Right lung (tissue), 10 donors: ENCODE results near the gene HTR3D. TPM values are rescaled to one million over a fixed set of nuclear protein-coding genes. Genes with fewer than 3 reads are reported as not detected.
"Not testable (repeated sequence)": the region's sequence is repeated elsewhere in the genome, so short reads cannot be mapped to it uniquely, and the experiment has no call there.

Experiments used
- DNase-seq, 2 donors: peaks; one replicate each; pipeline ENCODE4 v3.0.0-alpha.2; 2013
- long read RNA-seq, 8 donors: transcript quantifications; one replicate each; lab custom pipeline, GENCODE V29; 2026
- polyA plus RNA-seq, 5 donors: library from polyadenylated mRNA; unstranded; fragments of 120-200 nt; gene quantifications; one replicate each; pipeline versions ENCODE4 v1.2.1 to v1.2.3, GENCODE V29; 2013; ENCODE audit warnings: inconsistent platforms in 1 of 5, low replicate concordance in 1 of 5; ENCODE audit not compliant: insufficient read length in 5 of 5, insufficient read depth in 1 of 5

HTR3D gene
- not detected for polyA plus RNA-seq
- long read RNA-seq, donor 1: 0 reads
- long read RNA-seq, donor 2: 0 reads
- long read RNA-seq, donor 3: 0 reads
- long read RNA-seq, donor 4: 0 reads
- long read RNA-seq, donor 5: 0 reads
- long read RNA-seq, donor 6: 0 reads
- long read RNA-seq, donor 7: 0 reads
- long read RNA-seq, donor 8: 0 reads

- no peak for DNase-seq
These were observed at the start of gene HTR3D for GRCh38 chr3:184031187-184031792. Gene HTR3D, plus strand, starts transcription at chr3:184031742. Its CDS starts 0 bp downstream, at chr3:184031742.

GRCh38 chr3:183981990-183982644 is 49.4 kb upstream of the HTR3D start:
- DNase-seq: no peak

GRCh38 chr3:183984127-183984740 is 47.3 kb upstream of the HTR3D start:
- DNase-seq: no peak

- DNase-seq: no peak
These were observed 46.5 kb upstream of the HTR3D start for GRCh38 chr3:183984749-183985729.

GRCh38 chr3:183987000-183987600 is 44.4 kb upstream of the HTR3D start:
- no peak for DNase-seq

GRCh38 chr3:183988216-183988790 is 43.2 kb upstream of the HTR3D start:
- no peak for DNase-seq

GRCh38 chr3:183991403-183991802 is 40.1 kb upstream of the HTR3D start:
- peak in 1 of 2 donors; percentile 23 for DNase-seq

- no peak for DNase-seq
These were observed 29.8 kb upstream of the HTR3D start for GRCh38 chr3:184001761-184002160.

- DNase-seq: no peak
These were observed 29.1 kb upstream of the HTR3D start for GRCh38 chr3:184002469-184002868.

GRCh38 chr3:184003187-184003967 is 28.2 kb upstream of the HTR3D start:
- no peak for DNase-seq

GRCh38 chr3:184004476-184004875 is 27.1 kb upstream of the HTR3D start:
- DNase-seq: no peak

- DNase-seq: peak; percentile 44 to 51
These were observed 25.5 kb upstream of the HTR3D start for GRCh38 chr3:184005941-184006507.

- not testable (repeated sequence) for DNase-seq
These were observed 24.3 kb upstream of the HTR3D start for GRCh38 chr3:184007143-184007813.

- DNase-seq: no peak
These were observed 23.4 kb upstream of the HTR3D start for GRCh38 chr3:184008161-184008560.

GRCh38 chr3:184011230-184011876 is 20.2 kb upstream of the HTR3D start:
- DNase-seq: peak in 1 of 2 donors; percentile 30

- DNase-seq: no peak
These were observed 19.3 kb upstream of the HTR3D start for GRCh38 chr3:184011937-184012889.

- no peak for DNase-seq
These were observed 16.0 kb upstream of the HTR3D start for GRCh38 chr3:184015381-184016019.
